HepG2 (cell line): ENCODE results near the gene GFY. TPM values are rescaled to one million over a fixed set of nuclear protein-coding genes. Genes with fewer than 3 reads are reported as not detected.

ENCODE experiments used
- ARNTL ChIP-seq: sonication (generic); formaldehyde crosslinking; IDR thresholded peaks from 2 replicates; pipeline ENCODE4 v1.4.0; 2020; ENCODE audit warnings: mild to moderate bottlenecking, missing genetic modification reagents
- DR1 ChIP-seq: sonication (generic); formaldehyde crosslinking; IDR thresholded peaks from 2 replicates; pipeline ENCODE4 v1.8.0; 2021; ENCODE audit warnings: mild to moderate bottlenecking, missing genetic modification reagents, inconsistent platforms
- FOXJ3 ChIP-seq: sonication (generic); formaldehyde crosslinking; IDR thresholded peaks from 2 replicates; pipeline ENCODE4 v1.4.0; 2020; ENCODE audit warnings: missing genetic modification reagents, mild to moderate bottlenecking, borderline replicate concordance
- GATAD1 ChIP-seq: IDR thresholded peaks from 2 replicates; pipeline ENCODE4 v1.6.1; 2016; ENCODE audit warnings: missing genetic modification reagents, missing compliant biosample characterization
- HNRNPL ChIP-seq: fragments of 200-400 bp; formaldehyde crosslinking; IDR thresholded peaks from 2 replicates; pipeline ENCODE4 v1.6.1; 2017; ENCODE audit warnings: mild to moderate bottlenecking, low read depth, low read length
- MAZ ChIP-seq, 2 experiments: sonication (generic) in 1 of 2; formaldehyde crosslinking in 1 of 2; IDR thresholded peaks; 2 replicates each; pipeline versions ENCODE4 v1.5.0 to v1.6.1; 2012 to 2020; ENCODE audit warnings: low read depth in 2 of 2, mild to moderate bottlenecking in 2 of 2, borderline replicate concordance in 1 of 2, improper control_type of control experiment in 1 of 2, low read length in 1 of 2, missing genetic modification reagents in 1 of 2, moderate library complexity in 1 of 2
- MBD4 ChIP-seq: IDR thresholded peaks from 2 replicates; pipeline ENCODE4 v1.6.1; 2012; ENCODE audit warnings: low read length, inconsistent platforms, borderline replicate concordance
- NFKBIZ ChIP-seq: IDR thresholded peaks from 2 replicates; pipeline ENCODE4 v1.6.1; 2018; ENCODE audit warnings: missing genetic modification reagents, missing compliant biosample characterization
- PRMT3 ChIP-seq: sonication (generic); formaldehyde crosslinking; IDR thresholded peaks from 2 replicates; pipeline ENCODE4 v1.8.1; 2022; ENCODE audit warnings: low read depth, mild to moderate bottlenecking, moderate library complexity, missing genetic modification reagents, borderline replicate concordance
- RBM22 ChIP-seq: fragments of 200-400 bp; formaldehyde crosslinking; optimal IDR thresholded peaks from 2 replicates; pipeline ENCODE3; 2017; ENCODE audit warnings: mild to moderate bottlenecking, low read length, moderate library complexity
- U2AF1 ChIP-seq: fragments of 200-400 bp; formaldehyde crosslinking; optimal IDR thresholded peaks from 2 replicates; pipeline ENCODE3; 2017; ENCODE audit warnings: mild to moderate bottlenecking, low read depth, low read length
- ZBTB1 ChIP-seq: sonication (generic); formaldehyde crosslinking; IDR thresholded peaks from 2 replicates; pipeline ENCODE4 v1.4.0; 2020; ENCODE audit warnings: missing genetic modification reagents, borderline replicate concordance
- ZC3H13 ChIP-seq: sonication (generic); formaldehyde crosslinking; IDR thresholded peaks from 2 replicates; pipeline ENCODE4 v1.8.1; 2023; ENCODE audit warnings: mild to moderate bottlenecking, missing genetic modification reagents, moderate library complexity
- ZNF460 ChIP-seq: sonication (generic); formaldehyde crosslinking; IDR thresholded peaks from 2 replicates; pipeline ENCODE4 v1.5.1; 2020; ENCODE audit warnings: missing genetic modification reagents, mild to moderate bottlenecking, borderline replicate concordance
- ZNF782 ChIP-seq: sonication (generic); formaldehyde crosslinking; IDR thresholded peaks from 2 replicates; pipeline ENCODE4 v1.4.0; 2020; ENCODE audit warnings: missing genetic modification reagents, mild to moderate bottlenecking, borderline replicate concordance
- polyA plus RNA-seq, 8 experiments: library from polyadenylated mRNA; depleted of rRNA in 3 of 8; stranded (reverse) in 7 of 8; unstranded in 1 of 8; fragments of >200 nt; fragmentation: Illumina TruSeq in 4 of 8; extraction: Trizol in 4 of 8; gene quantifications; 2 replicates each; pipeline versions ENCODE4 v1.2.1 to v1.2.3, GENCODE V29; 2011 to 2016; ENCODE audit warnings: low read depth in 4 of 8, missing spikeins in 1 of 8, mixed read lengths in 1 of 8; ENCODE audit not compliant: insufficient read depth in 1 of 8
- total RNA-seq, 5 experiments: library from RNA; depleted of rRNA; stranded (reverse); fragments of >200 nt; fragmentation: Illumina TruSeq; extraction: Trizol; gene quantifications; 2 replicates each; pipeline ENCODE4 v1.2.3, GENCODE V29; 2016; ENCODE audit warnings: low read depth in 1 of 5
- TF ChIP-seq, protein P1 (sequence below): sonication (generic); formaldehyde crosslinking; IDR thresholded peaks from 2 replicates; pipeline ENCODE4 v1.8.0; 2022; ENCODE audit warnings: missing genetic modification reagents, mild to moderate bottlenecking, inconsistent platforms, borderline replicate concordance
- TF ChIP-seq, protein P2 (sequence below): sonication (generic); formaldehyde crosslinking; IDR thresholded peaks from 2 replicates; pipeline ENCODE4 v1.4.0; 2020; ENCODE audit warnings: low read depth, mild to moderate bottlenecking, missing genetic modification reagents
- TF ChIP-seq, protein P3 (sequence below): IDR thresholded peaks from 2 replicates; pipeline ENCODE4 v1.6.1; 2016; ENCODE audit warnings: low read depth, control low read depth
- TF ChIP-seq, protein P4 (sequence below): sonication (generic); formaldehyde crosslinking; IDR thresholded peaks from 2 replicates; pipeline ENCODE4 v1.8.0; 2022; ENCODE audit warnings: mild to moderate bottlenecking, missing genetic modification reagents, moderate library complexity
- TF ChIP-seq, protein P5 (sequence below): sonication (generic); formaldehyde crosslinking; IDR thresholded peaks from 2 replicates; pipeline ENCODE4 v1.5.0; 2020; ENCODE audit warnings: mild to moderate bottlenecking, missing genetic modification reagents

GFY gene
- total and polyA plus RNA-seq, 2 of the 13 experiments (the other 11 are each of a cell fraction or from before 2014, with no cell fraction given): not detected

DNA sequence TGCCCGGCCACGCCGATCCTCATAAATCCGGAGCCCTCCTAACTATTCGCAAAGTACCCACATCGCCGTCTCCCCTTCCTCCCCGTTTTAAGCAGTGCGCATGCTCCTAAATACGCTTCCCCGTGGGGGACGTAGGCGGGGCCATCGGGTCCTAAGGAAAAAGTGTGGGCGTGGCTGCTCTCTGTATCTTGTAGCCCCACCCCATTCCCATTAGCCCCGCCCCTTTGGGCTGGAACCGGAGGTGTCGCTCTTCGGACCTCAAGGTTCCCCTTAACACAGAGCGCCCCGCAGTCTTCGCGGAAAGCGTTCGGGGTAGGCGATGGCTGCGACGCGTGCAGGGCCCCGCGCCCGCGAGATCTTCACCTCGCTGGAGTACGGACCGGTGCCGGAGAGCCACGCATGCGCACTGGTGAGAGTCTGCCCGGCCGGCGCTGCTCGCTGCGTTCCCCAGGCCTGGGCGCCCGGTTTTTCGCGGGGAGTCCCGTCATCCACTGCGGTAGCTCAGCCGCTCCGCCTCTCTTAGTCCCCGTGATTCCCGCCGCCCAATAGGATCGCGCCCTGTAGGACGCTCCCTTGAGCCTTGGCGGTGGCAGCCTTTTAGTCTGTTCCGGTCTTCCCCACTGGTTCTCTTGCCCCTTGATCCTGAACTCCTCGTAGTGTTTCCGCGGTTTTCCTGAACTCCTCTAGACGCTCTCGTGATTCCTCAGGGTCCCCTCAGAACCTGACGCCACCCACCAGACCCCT is 28.0 kb downstream of the GFY start, which contains the start of gene ALDH16A1 (continued):
- TF ChIP-seq, protein P1, sequence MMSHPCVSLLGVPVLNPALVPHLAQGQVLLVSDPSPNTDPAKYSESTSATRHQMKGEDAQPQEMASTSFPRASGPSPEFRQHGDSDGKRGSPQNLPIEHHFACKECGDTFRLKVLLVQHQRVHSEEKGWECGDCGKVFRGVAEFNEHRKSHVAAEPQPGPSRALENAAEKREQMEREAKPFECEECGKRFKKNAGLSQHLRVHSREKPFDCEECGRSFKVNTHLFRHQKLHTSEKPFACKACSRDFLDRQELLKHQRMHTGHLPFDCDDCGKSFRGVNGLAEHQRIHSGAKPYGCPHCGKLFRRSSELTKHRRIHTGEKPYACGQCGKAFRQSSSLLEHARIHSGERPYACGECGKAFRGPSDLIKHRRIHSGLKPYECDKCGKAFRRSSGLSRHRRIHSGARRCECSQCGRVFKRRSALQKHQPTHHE (CRISPR knock-in tag): peak; percentile 72; the same call in 1 of the 2 replicates
- no peak for TF ChIP-seq MBD4
- no peak for TF ChIP-seq ZNF782
- TF ChIP-seq, protein P2, sequence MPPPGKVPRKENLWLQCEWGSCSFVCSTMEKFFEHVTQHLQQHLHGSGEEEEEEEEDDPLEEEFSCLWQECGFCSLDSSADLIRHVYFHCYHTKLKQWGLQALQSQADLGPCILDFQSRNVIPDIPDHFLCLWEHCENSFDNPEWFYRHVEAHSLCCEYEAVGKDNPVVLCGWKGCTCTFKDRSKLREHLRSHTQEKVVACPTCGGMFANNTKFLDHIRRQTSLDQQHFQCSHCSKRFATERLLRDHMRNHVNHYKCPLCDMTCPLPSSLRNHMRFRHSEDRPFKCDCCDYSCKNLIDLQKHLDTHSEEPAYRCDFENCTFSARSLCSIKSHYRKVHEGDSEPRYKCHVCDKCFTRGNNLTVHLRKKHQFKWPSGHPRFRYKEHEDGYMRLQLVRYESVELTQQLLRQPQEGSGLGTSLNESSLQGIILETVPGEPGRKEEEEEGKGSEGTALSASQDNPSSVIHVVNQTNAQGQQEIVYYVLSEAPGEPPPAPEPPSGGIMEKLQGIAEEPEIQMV (CRISPR knock-in tag): no peak
- no peak for TF ChIP-seq RBM22
- TF ChIP-seq ZC3H13: no peak
- no peak for TF ChIP-seq ZNF460 (CRISPR knock-in tag)
- peak; percentile 89 for TF ChIP-seq GATAD1 (CRISPR knock-in tag)
- TF ChIP-seq, protein P3, sequence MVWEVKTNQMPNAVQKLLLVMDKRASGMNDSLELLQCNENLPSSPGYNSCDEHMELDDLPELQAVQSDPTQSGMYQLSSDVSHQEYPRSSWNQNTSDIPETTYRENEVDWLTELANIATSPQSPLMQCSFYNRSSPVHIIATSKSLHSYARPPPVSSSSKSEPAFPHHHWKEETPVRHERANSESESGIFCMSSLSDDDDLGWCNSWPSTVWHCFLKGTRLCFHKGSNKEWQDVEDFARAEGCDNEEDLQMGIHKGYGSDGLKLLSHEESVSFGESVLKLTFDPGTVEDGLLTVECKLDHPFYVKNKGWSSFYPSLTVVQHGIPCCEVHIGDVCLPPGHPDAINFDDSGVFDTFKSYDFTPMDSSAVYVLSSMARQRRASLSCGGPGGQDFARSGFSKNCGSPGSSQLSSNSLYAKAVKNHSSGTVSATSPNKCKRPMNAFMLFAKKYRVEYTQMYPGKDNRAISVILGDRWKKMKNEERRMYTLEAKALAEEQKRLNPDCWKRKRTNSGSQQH (CRISPR knock-in tag): peak; percentile 17; the same call in 1 of the 2 replicates
- no peak for TF ChIP-seq U2AF1
- TF ChIP-seq, protein P4, sequence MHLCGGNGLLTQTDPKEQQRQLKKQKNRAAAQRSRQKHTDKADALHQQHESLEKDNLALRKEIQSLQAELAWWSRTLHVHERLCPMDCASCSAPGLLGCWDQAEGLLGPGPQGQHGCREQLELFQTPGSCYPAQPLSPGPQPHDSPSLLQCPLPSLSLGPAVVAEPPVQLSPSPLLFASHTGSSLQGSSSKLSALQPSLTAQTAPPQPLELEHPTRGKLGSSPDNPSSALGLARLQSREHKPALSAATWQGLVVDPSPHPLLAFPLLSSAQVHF (CRISPR knock-in tag): 0 out of 2 replicates have a peak, but pooled peaks have one; percentile 48
- no peak for TF ChIP-seq MAZ (IDR thresholded peaks at IDR 0.05; ENCODE audit: borderline replicate concordance, low read depth, low read length)
- TF ChIP-seq MAZ (CRISPR knock-in tag; IDR thresholded peaks at IDR 0.05; ENCODE audit: low read depth): peak; percentile 60; the same call in 1 of the 2 replicates
- peak; percentile 78 for TF ChIP-seq DR1 (CRISPR knock-in tag)
- TF ChIP-seq ARNTL (CRISPR knock-in tag): no peak
- no peak for TF ChIP-seq PRMT3 (CRISPR knock-in tag)
- TF ChIP-seq NFKBIZ (CRISPR knock-in tag): peak; percentile 22; the same call in 1 of the 2 replicates
- no peak for TF ChIP-seq ZBTB1 (CRISPR knock-in tag)
- TF ChIP-seq FOXJ3 (CRISPR knock-in tag): 0 out of 2 replicates have a peak, but pooled peaks have one; percentile 9
- TF ChIP-seq, protein P5, sequence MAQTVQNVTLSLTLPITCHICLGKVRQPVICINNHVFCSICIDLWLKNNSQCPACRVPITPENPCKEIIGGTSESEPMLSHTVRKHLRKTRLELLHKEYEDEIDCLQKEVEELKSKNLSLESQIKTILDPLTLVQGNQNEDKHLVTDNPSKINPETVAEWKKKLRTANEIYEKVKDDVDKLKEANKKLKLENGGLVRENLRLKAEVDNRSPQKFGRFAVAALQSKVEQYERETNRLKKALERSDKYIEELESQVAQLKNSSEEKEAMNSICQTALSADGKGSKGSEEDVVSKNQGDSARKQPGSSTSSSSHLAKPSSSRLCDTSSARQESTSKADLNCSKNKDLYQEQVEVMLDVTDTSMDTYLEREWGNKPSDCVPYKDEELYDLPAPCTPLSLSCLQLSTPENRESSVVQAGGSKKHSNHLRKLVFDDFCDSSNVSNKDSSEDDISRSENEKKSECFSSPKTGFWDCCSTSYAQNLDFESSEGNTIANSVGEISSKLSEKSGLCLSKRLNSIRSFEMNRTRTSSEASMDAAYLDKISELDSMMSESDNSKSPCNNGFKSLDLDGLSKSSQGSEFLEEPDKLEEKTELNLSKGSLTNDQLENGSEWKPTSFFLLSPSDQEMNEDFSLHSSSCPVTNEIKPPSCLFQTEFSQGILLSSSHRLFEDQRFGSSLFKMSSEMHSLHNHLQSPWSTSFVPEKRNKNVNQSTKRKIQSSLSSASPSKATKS (CRISPR knock-in tag): no peak
- TF ChIP-seq HNRNPL: 0 out of 2 replicates have a peak, but pooled peaks have one; percentile 33
